Measurements from ENCODE around the gene RNF227. TPM values are rescaled to one million over a fixed set of nuclear protein-coding genes. Genes with fewer than 3 reads are reported as not detected.
A peak's percentile ranks its signal among the peaks of the same experiment; 100 is the strongest.
"Not testable (repeated sequence)": the region's sequence is repeated elsewhere in the genome, so short reads cannot be mapped to it uniquely, and the experiment has no call there.

RNF227 gene
- total RNA-seq (2014; rRNA removed; shearing (Covaris generic)) = 6.6 and 7.1 TPM in 2 replicates

DNA sequence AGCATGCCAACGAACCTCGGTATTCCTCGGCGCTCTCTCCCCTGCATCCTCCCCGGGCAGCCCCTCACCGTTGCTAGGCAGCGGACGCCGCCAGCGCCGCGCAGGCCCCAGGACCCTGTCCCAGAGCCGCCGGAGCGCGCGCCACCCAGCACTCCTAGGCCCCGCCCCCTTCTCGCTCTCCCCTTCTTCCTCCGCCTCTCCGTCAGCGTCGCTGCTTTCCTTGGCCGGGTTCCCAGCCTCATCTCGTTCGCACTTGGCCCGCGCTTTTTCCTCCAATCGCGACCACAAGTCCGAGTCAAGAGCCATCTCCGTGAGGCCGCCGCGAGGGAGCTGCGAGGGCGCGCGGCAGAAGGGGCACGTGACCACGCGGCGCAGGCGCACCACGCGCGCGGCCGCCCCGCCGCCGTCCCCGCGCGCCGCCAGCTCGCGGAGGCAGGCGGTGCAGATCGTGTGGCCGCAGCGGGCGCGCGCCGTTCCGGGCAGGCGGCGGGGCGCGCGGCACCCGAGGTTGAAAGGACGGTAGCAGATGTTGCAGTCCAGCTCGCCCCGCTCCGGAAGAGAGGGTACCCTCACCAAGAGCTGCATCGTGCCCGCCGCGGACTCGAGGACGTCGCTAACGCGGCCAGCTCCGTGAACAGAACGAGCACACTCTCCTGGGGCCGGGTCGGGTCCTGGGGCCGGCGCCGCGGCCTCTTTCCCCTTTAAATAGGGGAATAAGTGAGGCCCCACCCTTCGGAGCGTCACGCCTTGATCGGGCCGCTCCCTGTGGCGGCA lies at the start of gene RNF227:
Gene RNF227 (minus strand): TSS at position 679 of the 774 bp plus-strand sequence. CDS start 94 bp downstream, at position 585.
- Histone ChIP-seq H3K4me3 (peak within 1 kb of the TSS; percentile 57), H3K9me3 (replicated peaks) (no peaks in the 10 kb centered on the region), H3K36me3 (peaks cover 16% of the 10 kb centered on the region), H3K27ac (peak within 1 kb of the TSS; percentile 90), H3K4me1 (no peaks in the 10 kb centered on the region; the same call in 1 of the 2 replicates), H3K27me3 (no peaks in the 10 kb centered on the region)
- DNase-seq = peak; percentile 95

DNA sequence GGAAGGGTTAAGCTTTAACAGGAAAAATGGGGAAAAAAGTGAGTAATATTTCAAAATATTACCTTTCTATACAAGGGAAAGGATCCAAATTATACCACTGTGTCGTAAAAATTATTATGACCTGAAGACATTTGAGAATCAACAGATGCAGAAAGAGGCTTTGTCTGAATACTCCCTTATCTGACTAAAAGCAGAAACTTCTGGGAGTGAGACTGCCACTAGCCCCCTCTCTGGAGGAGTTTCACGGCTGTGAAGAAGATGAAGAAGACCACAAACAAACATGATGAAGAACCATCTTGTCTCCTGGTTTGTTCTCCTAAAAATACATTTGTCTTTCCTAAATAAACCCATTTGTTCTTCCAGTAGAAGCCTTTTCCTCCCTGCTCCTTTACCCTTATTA lies 45.3 kb upstream of the RNF227 start:
- Histone ChIP-seq H3K36me3 (no peaks in the 10 kb centered on the region), H3K27ac (no peak overlapping the region), H3K27me3 (no peaks in the 10 kb centered on the region), H3K4me3 (no peak overlapping the region), H3K9me3 (replicated peaks) (no peaks in the 10 kb centered on the region), H3K4me1 (no peaks in the 10 kb centered on the region)
- DNase-seq = no peak

DNA sequence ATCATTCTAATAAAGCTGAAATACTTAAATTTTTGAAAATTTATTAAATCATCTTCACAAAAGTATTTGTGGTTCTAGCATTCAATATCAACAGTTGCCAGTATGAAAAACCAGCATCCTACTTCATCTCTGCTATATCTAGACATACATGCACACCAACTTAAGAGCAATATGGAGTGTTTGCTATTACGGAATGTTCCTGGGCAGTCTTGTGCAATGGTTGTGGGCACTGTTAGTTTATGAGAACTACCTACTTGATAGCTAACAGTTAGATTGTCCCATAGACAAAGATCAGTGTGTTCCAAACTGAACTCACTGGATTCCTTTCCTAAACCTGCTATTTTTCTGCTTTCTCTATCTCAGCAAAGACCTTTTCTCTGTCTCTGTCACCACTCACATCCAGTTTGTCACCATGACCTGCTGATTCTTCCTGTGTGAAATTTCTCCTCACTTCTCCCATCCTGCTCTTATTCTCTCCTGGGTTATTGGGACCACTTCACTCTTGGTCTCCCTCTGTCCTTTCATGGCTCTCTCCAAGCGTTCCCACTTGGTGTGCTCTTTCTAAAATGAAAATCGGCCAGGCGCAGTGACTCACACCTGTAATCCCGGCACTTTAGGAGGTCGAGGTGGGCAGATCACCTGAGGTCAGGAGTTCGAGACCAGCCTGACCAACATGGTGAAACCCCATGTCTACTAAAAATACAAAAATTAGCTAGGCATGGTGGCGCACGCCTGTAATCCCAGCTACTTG lies 43.6 kb upstream of the RNF227 start:
- Histone ChIP-seq H3K36me3 (no peaks in the 10 kb centered on the region), H3K4me3 (no peak overlapping the region), H3K27me3 (no peaks in the 10 kb centered on the region), H3K9me3 (replicated peaks) (no peaks in the 10 kb centered on the region), H3K4me1 (no peaks in the 10 kb centered on the region), H3K27ac (no peak overlapping the region)
- no peak for DNase-seq

DNA sequence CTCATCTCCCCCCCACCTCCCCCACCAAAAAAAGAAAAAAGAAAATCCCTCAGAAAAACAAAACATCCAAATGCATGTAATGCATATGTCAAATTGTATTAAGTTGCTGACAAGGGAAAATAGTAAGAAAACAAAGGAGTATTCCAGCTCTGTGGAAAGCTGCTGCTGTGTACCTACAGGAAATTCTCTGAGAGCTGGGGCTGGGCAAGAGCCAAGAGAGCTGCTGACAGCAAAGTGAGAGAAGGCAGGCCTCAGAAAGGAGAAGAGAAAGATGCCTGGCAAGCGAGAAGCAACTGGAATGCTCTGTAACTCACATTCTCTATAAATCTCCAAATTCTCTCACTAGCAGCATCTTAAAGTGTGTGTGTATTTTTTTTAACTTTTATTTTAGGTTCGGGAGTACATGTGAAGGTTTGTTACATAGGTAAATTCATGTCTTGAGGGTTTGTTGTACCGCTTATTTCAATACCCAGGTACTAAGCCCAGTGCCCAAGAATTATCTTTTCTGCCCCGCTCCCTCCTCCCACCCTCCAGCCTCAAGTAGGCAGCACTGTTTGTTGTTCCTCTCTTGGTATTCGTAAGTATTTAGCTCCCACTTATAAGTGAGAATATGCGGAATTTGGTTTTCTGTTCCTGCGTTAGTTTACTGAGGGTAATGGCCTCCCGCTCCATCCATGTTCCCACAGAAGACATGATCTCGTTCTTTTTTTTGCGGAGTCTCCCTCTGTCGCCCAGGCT lies 40.3 kb upstream of the RNF227 start:
- Histone ChIP-seq H3K36me3 (no peaks in the 10 kb centered on the region), H3K9me3 (replicated peaks) (no peaks in the 10 kb centered on the region), H3K27ac (no peak overlapping the region), H3K4me1 (no peaks in the 10 kb centered on the region), H3K4me3 (no peak overlapping the region), H3K27me3 (no peaks in the 10 kb centered on the region)
- no peak for DNase-seq

DNA sequence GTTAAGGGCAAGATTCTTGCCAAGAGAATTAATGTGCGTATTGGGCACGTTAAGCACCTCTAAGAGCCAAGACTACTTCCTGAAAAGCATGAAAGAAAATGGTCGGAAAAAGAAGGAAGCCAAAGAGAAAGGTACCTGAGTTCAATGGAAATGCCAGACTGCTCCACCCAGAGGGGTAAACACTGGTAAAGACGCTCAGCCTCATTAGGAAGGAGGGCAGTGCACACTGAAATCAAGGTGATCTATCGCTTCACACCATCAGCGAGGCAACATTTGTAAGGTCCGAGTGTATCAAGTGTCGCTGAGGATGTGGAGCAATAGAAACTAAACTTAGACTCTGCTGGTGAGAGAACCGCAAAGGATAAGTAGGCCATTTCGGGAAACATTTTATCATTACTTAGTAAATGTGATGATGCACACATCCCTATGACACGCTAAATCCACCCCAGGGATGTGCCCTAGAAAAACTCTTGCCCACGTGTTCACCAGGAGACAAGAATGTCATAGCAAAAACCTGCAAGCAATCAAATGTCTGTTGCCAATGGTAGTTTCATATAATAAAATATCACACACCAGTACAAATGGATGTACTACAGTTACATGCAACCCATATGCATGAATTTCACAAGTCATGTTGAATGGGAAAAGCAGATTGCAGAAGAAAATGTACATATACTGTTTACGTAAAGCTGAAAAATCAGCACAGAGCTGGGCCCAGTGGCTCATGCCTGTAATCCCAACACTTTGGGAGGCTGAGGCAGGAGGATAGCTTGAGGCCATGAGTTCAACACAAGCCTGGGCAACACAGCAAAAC lies 39.5 kb upstream of the RNF227 start:
- H3K9me3 ChIP-seq (replicated peaks) = no peaks in the 10 kb centered on the region
- no peak overlapping the region for H3K27ac ChIP-seq
- H3K36me3 ChIP-seq = no peaks in the 10 kb centered on the region
- no peak for DNase-seq
- no peaks in the 10 kb centered on the region for H3K4me1 ChIP-seq
- H3K27me3 ChIP-seq = no peaks in the 10 kb centered on the region
- H3K4me3 ChIP-seq = no peak overlapping the region

DNA sequence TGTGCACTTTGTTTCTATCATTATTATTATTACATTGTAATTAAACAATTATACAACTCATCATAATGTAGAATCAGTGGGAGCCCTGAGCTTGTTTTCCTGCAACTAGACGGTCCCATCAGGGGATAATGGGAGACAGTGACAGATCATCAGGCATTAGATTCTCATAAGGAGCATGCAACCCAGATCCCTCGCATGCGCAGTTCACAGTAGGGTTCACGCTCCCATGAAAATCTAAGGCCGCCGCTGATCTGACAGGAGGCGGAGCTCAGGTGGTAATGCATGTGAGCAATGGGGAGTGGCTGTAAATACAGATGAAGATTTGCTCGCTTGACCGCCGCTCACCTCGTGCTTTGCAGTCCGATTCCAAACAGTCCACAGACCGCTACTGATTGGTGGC lies 37.2 kb upstream of the RNF227 start:
- H3K4me1 ChIP-seq; H3K36me3 ChIP-seq; H3K9me3 ChIP-seq (replicated peaks); DNase-seq; H3K27me3 ChIP-seq; H3K4me3 ChIP-seq; H3K27ac ChIP-seq: not testable (repeated sequence)

DNA sequence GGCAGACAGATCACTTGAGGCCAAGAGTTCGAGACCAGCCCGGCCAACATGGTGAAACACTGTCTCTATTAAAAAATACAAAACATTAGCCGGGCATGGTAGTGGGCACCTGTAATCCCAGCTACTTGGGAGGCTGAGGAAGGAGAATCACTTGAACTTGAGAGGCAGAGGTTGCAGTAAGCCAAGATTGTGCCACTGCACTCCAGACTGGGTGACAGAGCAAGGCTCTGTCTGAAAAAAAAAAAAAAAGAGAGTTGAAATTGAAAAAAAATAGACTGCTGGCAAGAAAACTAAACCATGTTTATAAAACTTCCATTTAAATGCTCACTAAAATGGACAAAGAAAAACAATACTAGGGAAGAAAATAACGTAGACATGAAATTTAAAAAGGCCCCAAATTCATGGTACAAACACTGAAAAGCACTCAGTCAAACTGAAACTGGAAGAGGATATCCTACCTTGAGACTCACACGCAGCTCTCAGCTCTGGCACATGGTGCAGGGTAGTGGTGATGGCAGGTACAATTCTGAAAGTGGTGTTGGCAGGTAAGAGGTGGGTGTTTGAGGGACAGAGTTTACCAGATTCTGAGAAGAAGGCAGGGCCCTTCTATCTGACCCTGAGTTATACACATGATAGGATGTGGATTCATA lies 35.2 kb upstream of the RNF227 start:
- Histone ChIP-seq H3K36me3 (no peaks in the 10 kb centered on the region; the same call in 1 of the 2 replicates), H3K27me3 (no peaks in the 10 kb centered on the region), H3K4me1 (no peaks in the 10 kb centered on the region), H3K27ac (no peak overlapping the region), H3K9me3 (replicated peaks) (no peaks in the 10 kb centered on the region), H3K4me3 (no peak overlapping the region)
- DNase-seq = no peak

DNA sequence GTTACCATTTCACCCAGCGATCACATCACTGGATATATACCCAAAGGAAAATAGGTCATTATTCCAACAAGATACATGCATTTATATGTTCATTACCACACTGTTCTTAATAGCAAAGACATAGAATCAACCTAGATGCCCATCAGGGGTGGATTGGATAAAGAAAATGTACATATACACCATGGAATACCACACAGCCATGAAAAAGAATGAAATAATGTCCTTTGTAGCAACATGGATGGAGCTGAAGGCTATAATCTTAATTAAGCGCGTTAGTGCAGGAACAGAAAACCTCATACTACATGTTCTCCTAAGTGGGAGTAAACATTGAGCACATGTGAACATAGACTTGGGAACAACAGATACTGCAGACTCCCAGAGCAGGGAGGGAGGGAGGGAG lies 34.5 kb upstream of the RNF227 start:
- H3K27me3 ChIP-seq = no peaks in the 10 kb centered on the region
- no peak overlapping the region for H3K4me3 ChIP-seq
- H3K27ac ChIP-seq = no peak overlapping the region

DNA sequence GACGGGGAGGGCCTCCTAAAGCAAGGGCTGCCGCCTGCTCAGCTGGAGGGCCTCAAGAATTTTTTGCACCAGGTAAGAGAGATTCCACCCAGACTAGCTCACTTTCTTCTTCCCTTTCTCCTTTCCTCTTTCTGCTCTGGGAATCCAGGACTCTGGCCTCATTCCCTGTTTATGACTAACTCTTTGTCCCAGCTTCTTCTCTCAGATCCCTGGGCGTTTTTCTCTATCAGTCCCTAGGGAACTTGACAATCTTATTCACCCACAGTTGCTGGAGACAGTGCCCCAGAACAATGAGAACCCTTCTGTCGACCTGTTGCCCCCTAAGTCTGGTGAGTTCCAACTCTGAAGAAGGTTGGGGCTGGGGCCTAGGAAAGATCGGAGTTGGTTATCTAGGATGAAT lies 31.6 kb upstream of the RNF227 start:
- H3K36me3 ChIP-seq = peaks cover 20% of the 10 kb centered on the region

More for the DNA sequence above, 34.5 kb upstream of the RNF227 start:
- Histone ChIP-seq H3K4me1 (no peaks in the 10 kb centered on the region), H3K36me3 (peaks cover 3% of the 10 kb centered on the region; the same call in 1 of the 2 replicates), H3K9me3 (replicated peaks) (no peaks in the 10 kb centered on the region)
- no peak for DNase-seq

DNA sequence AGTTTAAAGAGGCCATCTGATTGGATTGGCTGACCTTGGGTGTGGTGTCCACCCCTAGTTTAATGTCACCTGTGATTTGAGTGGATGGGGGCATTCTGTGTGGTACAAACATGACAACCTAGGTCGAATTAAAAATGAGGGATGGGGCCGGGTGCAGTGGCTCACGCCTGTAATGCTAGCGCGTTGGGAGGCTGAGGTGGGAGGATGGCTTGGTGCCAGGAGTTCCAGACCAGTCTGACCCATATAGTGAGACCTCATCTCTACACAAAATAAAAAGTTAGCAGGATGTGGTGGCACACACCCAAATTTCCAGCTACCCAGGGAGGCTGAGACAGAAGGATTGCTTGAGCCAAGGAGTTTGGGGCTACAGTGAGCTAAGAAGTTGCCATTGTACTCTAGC lies 30.4 kb upstream of the RNF227 start:
- no peak for DNase-seq
- Histone ChIP-seq H3K9me3 (replicated peaks) (no peaks in the 10 kb centered on the region), H3K27ac (no peak overlapping the region), H3K27me3 (no peaks in the 10 kb centered on the region), H3K4me1 (no peaks in the 10 kb centered on the region), H3K4me3 (no peak overlapping the region), H3K36me3 (peaks cover 20% of the 10 kb centered on the region)

More for the DNA sequence above, 31.6 kb upstream of the RNF227 start:
- Histone ChIP-seq H3K4me3 (no peak overlapping the region), H3K9me3 (replicated peaks) (no peaks in the 10 kb centered on the region), H3K4me1 (no peaks in the 10 kb centered on the region), H3K27ac (no peak overlapping the region), H3K27me3 (no peaks in the 10 kb centered on the region)
- DNase-seq = no peak

DNA sequence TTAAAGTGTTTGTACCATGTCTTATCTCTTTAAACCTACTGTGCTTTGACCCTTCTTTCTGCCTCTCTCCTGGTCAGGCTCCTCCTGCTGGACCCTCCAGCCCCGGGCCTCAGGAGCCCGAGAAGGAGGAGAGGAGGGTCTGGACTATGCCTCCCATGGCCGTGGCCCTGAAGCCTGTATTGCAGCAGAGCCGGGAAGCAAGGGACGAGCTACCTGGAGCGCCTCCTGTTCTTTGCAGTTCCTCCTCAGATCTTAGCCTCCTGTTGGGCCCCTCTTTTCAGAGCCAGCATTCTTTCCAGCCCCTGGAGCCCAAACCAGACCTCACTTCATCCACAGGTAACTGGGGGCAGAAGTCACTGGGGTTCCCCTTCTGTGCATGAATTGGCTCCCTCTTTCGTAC lies 29.6 kb upstream of the RNF227 start:
- Histone ChIP-seq H3K4me3 (no peak overlapping the region), H3K4me1 (no peaks in the 10 kb centered on the region), H3K27me3 (no peaks in the 10 kb centered on the region), H3K9me3 (replicated peaks) (no peaks in the 10 kb centered on the region), H3K27ac (no peak overlapping the region), H3K36me3 (peaks cover 20% of the 10 kb centered on the region)
- DNase-seq = no peak

DNA sequence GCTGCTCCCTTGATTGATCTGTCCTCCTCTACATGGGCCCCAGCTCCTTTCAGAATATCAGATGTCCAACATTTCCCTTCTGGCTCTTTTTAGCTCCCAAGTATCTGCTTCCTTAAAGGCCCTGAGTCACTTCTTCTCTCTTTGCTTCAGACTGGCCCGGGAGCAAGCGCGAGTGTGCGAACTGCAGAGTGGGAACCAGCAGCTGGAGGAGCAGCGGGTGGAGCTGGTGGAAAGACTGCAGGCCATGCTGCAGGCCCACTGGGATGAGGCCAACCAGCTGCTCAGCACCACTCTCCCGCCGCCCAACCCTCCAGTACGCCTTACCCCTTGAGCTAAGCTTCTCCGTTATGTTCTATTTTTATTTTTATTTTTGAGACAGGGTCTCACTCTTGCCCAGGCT lies 28.2 kb upstream of the RNF227 start:
- H3K9me3 ChIP-seq (replicated peaks) = no peaks in the 10 kb centered on the region
- no peaks in the 10 kb centered on the region for H3K27me3 ChIP-seq
- H3K4me1 ChIP-seq = no peaks in the 10 kb centered on the region
- DNase-seq = no peak
- no peak overlapping the region for H3K4me3 ChIP-seq
- peaks cover 20% of the 10 kb centered on the region for H3K36me3 ChIP-seq
- no peak overlapping the region for H3K27ac ChIP-seq

DNA sequence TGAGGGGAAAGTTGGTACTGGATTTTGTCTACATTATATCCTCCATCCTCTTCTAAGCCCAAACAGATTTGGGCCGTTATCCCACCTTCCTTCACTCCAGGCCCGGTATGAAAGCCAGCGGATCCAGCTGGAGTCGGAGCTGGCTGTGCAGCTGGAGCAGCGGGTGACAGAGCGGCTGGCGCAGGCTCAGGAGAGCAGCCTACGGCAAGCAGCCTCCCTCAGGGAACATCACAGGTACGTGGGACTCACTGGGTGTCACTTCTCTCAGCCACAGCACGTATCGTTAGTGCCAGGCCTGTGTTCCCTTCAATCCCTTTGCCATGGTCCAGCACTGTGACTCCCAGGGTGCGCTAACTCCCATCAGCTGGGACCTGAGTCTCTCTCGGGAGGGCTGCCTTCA lies 27.2 kb upstream of the RNF227 start:
- Histone ChIP-seq H3K27ac (no peak overlapping the region), H3K4me3 (no peak overlapping the region), H3K4me1 (no peaks in the 10 kb centered on the region), H3K36me3 (peaks cover 21% of the 10 kb centered on the region), H3K9me3 (replicated peaks) (no peaks in the 10 kb centered on the region), H3K27me3 (no peaks in the 10 kb centered on the region)
- no peak for DNase-seq

DNA sequence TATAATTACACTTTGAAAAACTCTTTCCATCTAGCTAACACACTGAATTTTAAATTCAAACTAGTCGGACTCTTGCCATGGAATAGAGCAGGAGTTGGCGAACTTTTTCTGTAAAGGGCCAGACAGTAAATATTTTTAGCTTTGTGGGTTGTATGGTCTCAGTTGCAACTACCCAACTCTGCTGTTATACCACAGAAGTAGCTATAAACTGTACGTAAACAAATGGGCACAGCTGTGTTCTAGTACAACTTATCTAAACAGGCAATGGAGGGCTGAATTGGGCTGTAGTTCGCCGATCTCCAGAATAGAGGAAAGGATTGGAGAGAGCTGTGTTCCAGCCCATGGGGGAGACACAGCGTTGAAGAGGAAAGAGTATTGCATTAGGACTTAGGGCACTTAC lies 24.7 kb upstream of the RNF227 start:
- Histone ChIP-seq H3K27ac (no peak overlapping the region), H3K27me3 (no peaks in the 10 kb centered on the region), H3K9me3 (replicated peaks) (no peaks in the 10 kb centered on the region), H3K36me3 (peaks cover 28% of the 10 kb centered on the region), H3K4me1 (no peaks in the 10 kb centered on the region), H3K4me3 (no peak overlapping the region)
- no peak for DNase-seq

Data from SJCRH30 (cell line).